Sigmoid colon (tissue), 4 donors: ENCODE results near the gene BRIP1.

Source experiments
- CTCF ChIP-seq, 4 experiments: fragments of 450-650 bp in 3 of 4; fragments of 200-600 bp in 1 of 4; IDR thresholded peaks; one replicate each; pipeline ENCODE4 v1.5.1; 2016 to 2019; ENCODE audit warnings: antibody characterized with exemption in 4 of 4, mild to moderate bottlenecking in 3 of 4, moderate library complexity in 2 of 4
- EP300 ChIP-seq, 4 donors: sonication (generic); formaldehyde crosslinking; IDR thresholded peaks; one replicate each; pipeline ENCODE4 v1.6.1; 2017; ENCODE audit warnings: antibody characterized with exemption in 4 of 4
- POLR2A ChIP-seq, 2 donors: fragments of 450-650 bp; IDR thresholded peaks; one replicate each; pipeline ENCODE4 v1.6.1; 2016; ENCODE audit warnings: antibody characterized with exemption in 2 of 2, mild to moderate bottlenecking in 2 of 2, moderate library complexity in 2 of 2
- POLR2AphosphoS5 ChIP-seq, 4 donors: sonication (generic); formaldehyde crosslinking; IDR thresholded peaks; one replicate each; pipeline ENCODE4 v1.6.1; 2017; ENCODE audit warnings: antibody characterized with exemption in 4 of 4

DNA sequence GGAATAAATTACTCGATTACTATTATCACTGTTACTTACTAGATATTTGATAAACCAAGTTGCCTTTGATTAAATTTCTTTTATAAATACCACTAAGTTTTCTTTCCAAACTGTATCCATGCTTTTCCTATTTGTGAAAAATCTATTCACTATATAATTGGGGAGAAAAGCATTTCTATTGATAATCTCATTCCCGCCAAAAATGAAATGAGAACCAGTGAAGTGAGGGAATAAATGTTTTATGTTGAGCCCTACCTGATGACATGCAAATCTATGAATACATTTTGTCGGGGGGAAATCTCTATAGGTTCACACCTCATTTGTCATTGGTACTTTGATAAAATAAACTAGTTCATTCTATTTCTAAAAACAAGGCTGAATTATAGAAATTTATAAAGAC is 15.7 kb downstream of the BRIP1 start:
- TF ChIP-seq CTCF (IDR thresholded peaks at IDR 0.05) (no peak), POLR2AphosphoS5 (IDR thresholded peaks at IDR 0.05) (no peak), POLR2A (IDR thresholded peaks at IDR 0.05) (no peak), EP300 (IDR thresholded peaks at IDR 0.05) (no peak)
